Fibroblast of mammary gland (primary cell): ENCODE results near the gene ZNF778.

Experiments used
- DNase-seq: peaks from one replicate; pipeline ENCODE4 v3.0.0-alpha.2; 2010; ENCODE audit warnings: low read depth
- H3K4me3 ChIP-seq: 2 replicates; pipeline ENCODE4 v1.5.1; 2011; ENCODE audit warnings: low read depth, mild to moderate bottlenecking, low read length, moderate library complexity; ENCODE audit not compliant: control insufficient read depth
- CTCF ChIP-seq: conservative IDR thresholded peaks from 2 replicates; pipeline ENCODE4 v1.5.1; 2011; ENCODE audit warnings: low read depth, low read length, inconsistent platforms; ENCODE audit not compliant: control insufficient read depth, insufficient read depth

ZNF778 gene

GRCh38 chr16:89172171-89172527 is 45.4 kb upstream of the ZNF778 start:
- TF ChIP-seq CTCF: no peak
- H3K4me3 ChIP-seq: no peak overlapping the region
- no peak for DNase-seq

- no peak for TF ChIP-seq CTCF
- no peak for DNase-seq
- no peak overlapping the region for H3K4me3 ChIP-seq
These were observed 44.9 kb upstream of the ZNF778 start for GRCh38 chr16:89172528-89173173.

GRCh38 chr16:89173174-89173921 is 44.2 kb upstream of the ZNF778 start:
- H3K4me3 ChIP-seq: no peak overlapping the region
- no peak for TF ChIP-seq CTCF
- no peak for DNase-seq

- H3K4me3 ChIP-seq: no peak overlapping the region
- DNase-seq: no peak
- no peak for TF ChIP-seq CTCF
These were observed 43.3 kb upstream of the ZNF778 start for GRCh38 chr16:89174055-89174827.

- H3K4me3 ChIP-seq: no peak overlapping the region
- DNase-seq: no peak
- TF ChIP-seq CTCF: no peak
These were observed 42.6 kb upstream of the ZNF778 start for GRCh38 chr16:89174877-89175276.

- no peak for TF ChIP-seq CTCF
- DNase-seq: no peak
- no peak overlapping the region for H3K4me3 ChIP-seq
These were observed 42.0 kb upstream of the ZNF778 start for GRCh38 chr16:89175280-89176146.
